H9 (cell line): ENCODE results near the gene TRAF7. TPM values are rescaled to one million over a fixed set of nuclear protein-coding genes. Genes with fewer than 3 reads are reported as not detected.

Experiments
- DNase-seq: peaks from one replicate; pipeline ENCODE4 v3.0.0-alpha.2; 2017
- H2AFZ ChIP-seq: one replicate; pipeline ENCODE4 v1.6.1; 2013; ENCODE audit warnings: mild to moderate bottlenecking, low read length, control low read depth, moderate library complexity
- H2AK5ac ChIP-seq: 2 replicates; pipeline ENCODE4 v1.6.1; 2013; ENCODE audit warnings: low read length, control low read depth, mixed read lengths; ENCODE audit not compliant: insufficient read length
- H2BK120ac ChIP-seq: one replicate; pipeline ENCODE4 v1.6.1; 2013; ENCODE audit warnings: low read depth, mild to moderate bottlenecking, low read length, control low read depth, inconsistent platforms; ENCODE audit not compliant: poor library complexity, severe bottlenecking
- H2BK12ac ChIP-seq: 2 replicates; pipeline ENCODE4 v1.6.1; 2013; ENCODE audit warnings: low read length, control low read depth, mixed read lengths, low read depth; ENCODE audit not compliant: insufficient read length
- H2BK15ac ChIP-seq: 2 replicates; pipeline ENCODE4 v1.6.1; 2013; ENCODE audit warnings: low read depth, low read length, control low read depth
- H2BK20ac ChIP-seq: one replicate; pipeline ENCODE4 v1.6.1; 2013; ENCODE audit warnings: low read depth, mild to moderate bottlenecking, low read length, control low read depth, inconsistent platforms; ENCODE audit not compliant: poor library complexity, severe bottlenecking
- H2BK5ac ChIP-seq: 2 replicates; pipeline ENCODE4 v1.6.1; 2013; ENCODE audit warnings: low read length, control low read depth, mixed read lengths; ENCODE audit not compliant: insufficient read length
- H3K14ac ChIP-seq: 2 replicates; pipeline ENCODE4 v1.6.1; 2013; ENCODE audit warnings: low read length, control low read depth; ENCODE audit not compliant: insufficient read depth
- H3K18ac ChIP-seq: 2 replicates; pipeline ENCODE4 v1.6.1; 2013; ENCODE audit warnings: low read depth, mild to moderate bottlenecking, mixed read lengths, low read length, control low read depth; ENCODE audit not compliant: insufficient read length
- H3K23ac ChIP-seq: 2 replicates; pipeline ENCODE4 v1.6.1; 2013; ENCODE audit warnings: low read length, control low read depth, mixed read lengths, low read depth; ENCODE audit not compliant: insufficient read length
- H3K23me2 ChIP-seq: 2 replicates; pipeline ENCODE4 v1.6.1; 2013; ENCODE audit warnings: low read depth, mild to moderate bottlenecking, mixed read lengths, low read length, control low read depth; ENCODE audit not compliant: insufficient read length, poor library complexity, severe bottlenecking
- H3K27ac ChIP-seq: 2 replicates; pipeline ENCODE4 v1.5.1; 2013; ENCODE audit warnings: low read length, control low read depth, mixed read lengths, low read depth; ENCODE audit not compliant: insufficient read length
- H3K27me3 ChIP-seq: 2 replicates; pipeline ENCODE4 v1.6.1; 2013; ENCODE audit warnings: low read length, control low read depth, inconsistent platforms; ENCODE audit not compliant: insufficient read depth
- H3K4ac ChIP-seq: 2 replicates; pipeline ENCODE4 v1.6.1; 2013; ENCODE audit warnings: low read depth, mild to moderate bottlenecking, control low read depth, inconsistent platforms, low read length, moderate library complexity
- H3K4me1 ChIP-seq: 2 replicates; pipeline ENCODE4 v1.6.1; 2013; ENCODE audit warnings: low read length, control low read depth, inconsistent platforms; ENCODE audit not compliant: insufficient read depth
- H3K4me2 ChIP-seq: 2 replicates; pipeline ENCODE4 v1.6.1; 2013; ENCODE audit warnings: low read length, control low read depth, mixed read lengths; ENCODE audit not compliant: insufficient read length, insufficient read depth
- H3K56ac ChIP-seq: 2 replicates; pipeline ENCODE4 v1.6.1; 2013; ENCODE audit warnings: low read depth, mild to moderate bottlenecking, mixed read lengths, low read length, control low read depth; ENCODE audit not compliant: insufficient read length
- H3K79me1 ChIP-seq: 2 replicates; pipeline ENCODE4 v1.6.1; 2013; ENCODE audit warnings: low read depth, mild to moderate bottlenecking, moderate library complexity, low read length, control low read depth, inconsistent platforms; ENCODE audit not compliant: insufficient read depth, poor library complexity, severe bottlenecking
- H3K79me2 ChIP-seq: 2 replicates; pipeline ENCODE4 v1.6.1; 2013; ENCODE audit warnings: low read length, control low read depth, inconsistent platforms; ENCODE audit not compliant: insufficient read depth
- H3K9ac ChIP-seq: 2 replicates; pipeline ENCODE4 v1.6.1; 2013; ENCODE audit warnings: low read length, control low read depth, mixed read lengths; ENCODE audit not compliant: insufficient read length; ENCODE audit errors: extremely low read depth
- H3K9me3 ChIP-seq: one replicate; pipeline ENCODE4 v1.6.1; 2013; ENCODE audit warnings: low read depth, low read length, inconsistent platforms; ENCODE audit not compliant: control insufficient read depth
- H3T11ph ChIP-seq: one replicate; pipeline ENCODE4 v1.6.1; 2013; ENCODE audit warnings: mild to moderate bottlenecking, low read length, control low read depth, inconsistent platforms
- H4K20me1 ChIP-seq: one replicate; pipeline ENCODE4 v1.6.1; 2013; ENCODE audit not compliant: control insufficient read depth, insufficient read length, insufficient read depth
- H4K5ac ChIP-seq: 2 replicates; pipeline ENCODE4 v1.6.1; 2013; ENCODE audit warnings: low read depth, mild to moderate bottlenecking, mixed read lengths, low read length, control low read depth; ENCODE audit not compliant: insufficient read length
- H4K8ac ChIP-seq: replicated peaks from 2 replicates; pipeline ENCODE4 v1.6.1; 2013; ENCODE audit warnings: low read length, control low read depth, mixed read lengths, low read depth; ENCODE audit not compliant: insufficient read length
- H4K91ac ChIP-seq: 2 replicates; pipeline ENCODE4 v1.6.1; 2013; ENCODE audit warnings: low read depth, mild to moderate bottlenecking, moderate library complexity, mixed read lengths, low read length, control low read depth; ENCODE audit not compliant: insufficient read length
- H3K27ac Mint-ChIP-seq, 3 experiments: 2 replicates in 2 of 3; 3 replicates in 1 of 3; pipeline ENCODE4 v1.8.0; 2020 to 2021; ENCODE audit warnings: mixed read lengths in 3 of 3, mild to moderate bottlenecking in 1 of 3, moderate library complexity in 1 of 3
- H3K27me3 Mint-ChIP-seq: 2 replicates; pipeline ENCODE4 v1.8.0; 2021; ENCODE audit warnings: low read depth, mild to moderate bottlenecking, moderate library complexity, mixed read lengths
- H3K36me3 Mint-ChIP-seq, 3 experiments: 2 replicates in 2 of 3; 3 replicates in 1 of 3; pipeline ENCODE4 v1.8.0; 2020 to 2021; ENCODE audit warnings: low read depth in 3 of 3, mixed read lengths in 3 of 3; ENCODE audit not compliant: insufficient read depth in 1 of 3
- H3K4me1 Mint-ChIP-seq, 2 experiments: 2 replicates each; pipeline ENCODE4 v1.8.0; 2020; ENCODE audit warnings: mixed read lengths in 2 of 2
- H3K4me3 Mint-ChIP-seq, 2 experiments: 2 replicates in 1 of 2; 3 replicates in 1 of 2; pipeline ENCODE4 v1.8.0; 2020 to 2021; ENCODE audit warnings: mild to moderate bottlenecking in 2 of 2, mixed read lengths in 2 of 2, moderate library complexity in 1 of 2
- H3K9me3 Mint-ChIP-seq, 2 experiments: 2 replicates in 1 of 2; 3 replicates in 1 of 2; pipeline ENCODE4 v1.8.0; 2020; ENCODE audit warnings: mild to moderate bottlenecking in 2 of 2, mixed read lengths in 2 of 2, moderate library complexity in 1 of 2
- WGBS: extraction: QIAGEN DNeasy Blood & Tissue Kit; methylation state at CpG from one replicate; pipeline ENCODE4 v1.1.7; 2013; ENCODE audit warnings: missing lambda C conversion rate, low lambda C conversion rate, mixed read lengths; ENCODE audit not compliant: insufficient read length; ENCODE audit errors: extremely low coverage; 5-methylcytosine and 5-hydroxymethylcytosine counted together
- total RNA-seq: library from RNA; stranded (reverse); gene quantifications from 2 replicates; pipeline ENCODE4 v1.2.1, GENCODE V29; 2021
- TF ChIP-seq, protein P1 (sequence below): fragments of 200-600 bp; sonication (generic); conservative IDR thresholded peaks from 3 replicates; pipeline ENCODE4 v1.8.0; 2021; ENCODE audit warnings: antibody characterized with exemption, mild to moderate bottlenecking

TRAF7 gene
- total RNA-seq, 1 experiment from 2014 or later, result 108 TPM

GRCh38 chr16:2147378-2147777, 8.2 kb upstream of the TRAF7 start:
- no peak overlapping the region; a peak in 1 of 5 replicates for H3K4me3 Mint-ChIP-seq
- no peak overlapping the region for H2BK5ac ChIP-seq
- no peaks in the 10 kb centered on the region for H3K27me3 ChIP-seq
- H3K79me2 ChIP-seq, result no peaks in the 10 kb centered on the region
- H3K23ac ChIP-seq, result no peak overlapping the region
- no peak overlapping the region for H3T11ph ChIP-seq
- H4K20me1 ChIP-seq, result no peaks in the 10 kb centered on the region
- H3K18ac ChIP-seq, result no peak overlapping the region
- H2BK12ac ChIP-seq, result no peak overlapping the region
- H3K56ac ChIP-seq, result no peak overlapping the region
- H2BK15ac ChIP-seq, result no peak overlapping the region
- no peak for DNase-seq
- no peak overlapping the region for H3K27ac ChIP-seq
- no peaks in the 10 kb centered on the region for H3K9me3 ChIP-seq
- H2BK20ac ChIP-seq, result no peak overlapping the region
- H3K4ac ChIP-seq, result no peak overlapping the region
- H3K9ac ChIP-seq, result no peak overlapping the region
- H3K4me1 Mint-ChIP-seq, result peaks cover 25 to 31% of the 10 kb centered on the region in 2 experiments
- peaks cover 10% of the 10 kb centered on the region for H3K23me2 ChIP-seq
- no peak overlapping the region for H3K27ac Mint-ChIP-seq
- no peak overlapping the region for H4K5ac ChIP-seq
- no peak overlapping the region for H4K91ac ChIP-seq
- H3K14ac ChIP-seq, result no peak overlapping the region; the same call in 1 of the 2 replicates
- H3K4me1 ChIP-seq, result peaks cover 3% of the 10 kb centered on the region; the same call in 1 of the 2 replicates
- peaks cover 0 to 14% (median 9%) of the 10 kb centered on the region in 3 experiments; a peak in 6 of 7 replicates for H3K36me3 Mint-ChIP-seq
- H2BK120ac ChIP-seq, result no peak overlapping the region
- H2AK5ac ChIP-seq, result no peak overlapping the region
- no peak overlapping the region for H4K8ac ChIP-seq
- WGBS, result no CpG with 5 or more reads among the region's 6 CpGs
- H3K9me3 Mint-ChIP-seq, result no peaks in the 10 kb centered on the region; a peak in 1 of 5 replicates
- H3K79me1 ChIP-seq, result no peaks in the 10 kb centered on the region
- H2AFZ ChIP-seq, result no peak overlapping the region
- no peak overlapping the region for H3K4me2 ChIP-seq
- TF ChIP-seq, protein P1, sequence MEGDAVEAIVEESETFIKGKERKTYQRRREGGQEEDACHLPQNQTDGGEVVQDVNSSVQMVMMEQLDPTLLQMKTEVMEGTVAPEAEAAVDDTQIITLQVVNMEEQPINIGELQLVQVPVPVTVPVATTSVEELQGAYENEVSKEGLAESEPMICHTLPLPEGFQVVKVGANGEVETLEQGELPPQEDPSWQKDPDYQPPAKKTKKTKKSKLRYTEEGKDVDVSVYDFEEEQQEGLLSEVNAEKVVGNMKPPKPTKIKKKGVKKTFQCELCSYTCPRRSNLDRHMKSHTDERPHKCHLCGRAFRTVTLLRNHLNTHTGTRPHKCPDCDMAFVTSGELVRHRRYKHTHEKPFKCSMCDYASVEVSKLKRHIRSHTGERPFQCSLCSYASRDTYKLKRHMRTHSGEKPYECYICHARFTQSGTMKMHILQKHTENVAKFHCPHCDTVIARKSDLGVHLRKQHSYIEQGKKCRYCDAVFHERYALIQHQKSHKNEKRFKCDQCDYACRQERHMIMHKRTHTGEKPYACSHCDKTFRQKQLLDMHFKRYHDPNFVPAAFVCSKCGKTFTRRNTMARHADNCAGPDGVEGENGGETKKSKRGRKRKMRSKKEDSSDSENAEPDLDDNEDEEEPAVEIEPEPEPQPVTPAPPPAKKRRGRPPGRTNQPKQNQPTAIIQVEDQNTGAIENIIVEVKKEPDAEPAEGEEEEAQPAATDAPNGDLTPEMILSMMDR, result no peak
- H3K27me3 Mint-ChIP-seq, result peaks cover 32% of the 10 kb centered on the region
